DOHH2 (cell line): Measurements from ENCODE around the gene RAB26.

Experiments used
- CTCF ChIP-seq: fragments of 200-600 bp; sonication (generic); IDR thresholded peaks from one replicate; pipeline ENCODE4 v1.5.1; 2014; ENCODE audit warnings: antibody characterized with exemption, mild to moderate bottlenecking, low read depth, low read length; ENCODE audit not compliant: poor library complexity, severe bottlenecking
- EZH2phosphoT487 ChIP-seq: fragments of 200-600 bp; sonication (generic); IDR thresholded peaks from 2 replicates; pipeline ENCODE4 v1.6.1; 2017; ENCODE audit warnings: borderline replicate concordance, mild to moderate bottlenecking, antibody characterized with exemption, low read length, moderate library complexity, mixed read lengths

DNA sequence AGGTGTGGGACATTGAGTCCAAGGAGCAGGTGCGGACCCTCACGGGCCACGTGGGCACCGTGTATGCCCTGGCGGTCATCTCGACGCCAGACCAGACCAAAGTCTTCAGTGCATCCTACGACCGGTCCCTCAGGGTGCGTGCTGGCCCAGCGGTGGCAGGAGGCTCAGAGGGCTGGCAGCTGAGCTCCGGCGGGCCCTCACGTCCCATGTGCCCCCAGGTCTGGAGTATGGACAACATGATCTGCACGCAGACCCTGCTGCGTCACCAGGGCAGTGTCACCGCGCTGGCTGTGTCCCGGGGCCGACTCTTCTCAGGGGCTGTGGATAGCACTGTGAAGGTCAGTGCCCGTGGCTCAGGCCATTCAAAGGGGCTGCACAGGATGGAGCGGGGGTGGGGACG lies 27.6 kb downstream of the RAB26 start:
- TF ChIP-seq CTCF (no peak), EZH2phosphoT487 (no peak)
